Coronary artery (tissue), 2 donors: ENCODE data around the gene CD101.

ENCODE experiments used
- DNase-seq: peaks from one replicate; pipeline ENCODE4 v3.0.0-alpha.2; 2017; ENCODE audit warnings: low spot score
- H3K27ac ChIP-seq, 2 donors: fragments of 200-600 bp; sonication (generic); one replicate each; pipeline ENCODE4 v1.5.1; 2016 to 2019
- H3K4me3 ChIP-seq: fragments of 200-600 bp; sonication (generic); 2 replicates; pipeline ENCODE4 v1.5.1; 2016; ENCODE audit warnings: mild to moderate bottlenecking, moderate library complexity
- CTCF ChIP-seq: fragments of 200-600 bp; sonication (generic); IDR thresholded peaks from one replicate; pipeline ENCODE4 v1.5.1; 2019; ENCODE audit warnings: antibody characterized with exemption

The CD101 gene, protein sequence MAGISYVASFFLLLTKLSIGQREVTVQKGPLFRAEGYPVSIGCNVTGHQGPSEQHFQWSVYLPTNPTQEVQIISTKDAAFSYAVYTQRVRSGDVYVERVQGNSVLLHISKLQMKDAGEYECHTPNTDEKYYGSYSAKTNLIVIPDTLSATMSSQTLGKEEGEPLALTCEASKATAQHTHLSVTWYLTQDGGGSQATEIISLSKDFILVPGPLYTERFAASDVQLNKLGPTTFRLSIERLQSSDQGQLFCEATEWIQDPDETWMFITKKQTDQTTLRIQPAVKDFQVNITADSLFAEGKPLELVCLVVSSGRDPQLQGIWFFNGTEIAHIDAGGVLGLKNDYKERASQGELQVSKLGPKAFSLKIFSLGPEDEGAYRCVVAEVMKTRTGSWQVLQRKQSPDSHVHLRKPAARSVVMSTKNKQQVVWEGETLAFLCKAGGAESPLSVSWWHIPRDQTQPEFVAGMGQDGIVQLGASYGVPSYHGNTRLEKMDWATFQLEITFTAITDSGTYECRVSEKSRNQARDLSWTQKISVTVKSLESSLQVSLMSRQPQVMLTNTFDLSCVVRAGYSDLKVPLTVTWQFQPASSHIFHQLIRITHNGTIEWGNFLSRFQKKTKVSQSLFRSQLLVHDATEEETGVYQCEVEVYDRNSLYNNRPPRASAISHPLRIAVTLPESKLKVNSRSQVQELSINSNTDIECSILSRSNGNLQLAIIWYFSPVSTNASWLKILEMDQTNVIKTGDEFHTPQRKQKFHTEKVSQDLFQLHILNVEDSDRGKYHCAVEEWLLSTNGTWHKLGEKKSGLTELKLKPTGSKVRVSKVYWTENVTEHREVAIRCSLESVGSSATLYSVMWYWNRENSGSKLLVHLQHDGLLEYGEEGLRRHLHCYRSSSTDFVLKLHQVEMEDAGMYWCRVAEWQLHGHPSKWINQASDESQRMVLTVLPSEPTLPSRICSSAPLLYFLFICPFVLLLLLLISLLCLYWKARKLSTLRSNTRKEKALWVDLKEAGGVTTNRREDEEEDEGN

GRCh38 chr1:117001254-117001927 lies at the start of gene CD101:
Gene CD101, plus strand, starts transcription at chr1:117001760. Its CDS starts 58 bp downstream, at chr1:117001818.
- DNase-seq, result no peak
- no peak within 1 kb of the TSS for H3K27ac ChIP-seq
- H3K4me3 ChIP-seq, result no peak within 1 kb of the TSS
- TF ChIP-seq CTCF, result no peak

GRCh38 chr1:116952738-116953275 lies 48.8 kb upstream of the CD101 start:
- H3K27ac ChIP-seq, result no peak overlapping the region

GRCh38 chr1:116954440-116954839 lies 47.1 kb upstream of the CD101 start:
- no peak for DNase-seq
- Histone ChIP-seq H3K4me3 (no peak overlapping the region), H3K27ac (no peak overlapping the region)
- TF ChIP-seq CTCF, result no peak

More at GRCh38 chr1:116952738-116953275, 48.8 kb upstream of the CD101 start:
- no peak for TF ChIP-seq CTCF
- no peak for DNase-seq
- H3K4me3 ChIP-seq, result no peak overlapping the region

DNA sequence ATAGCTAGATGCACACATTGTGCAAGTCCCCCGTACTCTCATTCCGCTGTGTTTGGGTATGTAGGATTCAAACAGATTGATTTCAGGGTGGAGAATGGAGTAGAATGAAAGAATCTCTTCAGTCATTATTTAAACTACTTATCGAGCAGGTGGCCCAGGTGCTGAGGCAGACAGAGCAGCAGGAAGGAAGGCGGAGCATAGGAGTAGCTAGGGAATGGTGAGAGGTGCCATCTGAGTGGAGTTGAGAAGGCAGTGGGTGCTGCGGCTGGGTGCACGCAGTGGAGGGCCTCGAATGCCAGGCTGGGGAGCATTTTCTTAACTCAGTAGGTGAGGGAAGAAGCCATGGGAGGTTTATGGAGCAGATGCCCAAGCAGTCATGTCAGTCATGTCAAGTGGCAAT lies 45.2 kb upstream of the CD101 start:
- Histone ChIP-seq H3K4me3 (no peak overlapping the region), H3K27ac (no peak overlapping the region)
- no peak for TF ChIP-seq CTCF
- no peak for DNase-seq

DNA sequence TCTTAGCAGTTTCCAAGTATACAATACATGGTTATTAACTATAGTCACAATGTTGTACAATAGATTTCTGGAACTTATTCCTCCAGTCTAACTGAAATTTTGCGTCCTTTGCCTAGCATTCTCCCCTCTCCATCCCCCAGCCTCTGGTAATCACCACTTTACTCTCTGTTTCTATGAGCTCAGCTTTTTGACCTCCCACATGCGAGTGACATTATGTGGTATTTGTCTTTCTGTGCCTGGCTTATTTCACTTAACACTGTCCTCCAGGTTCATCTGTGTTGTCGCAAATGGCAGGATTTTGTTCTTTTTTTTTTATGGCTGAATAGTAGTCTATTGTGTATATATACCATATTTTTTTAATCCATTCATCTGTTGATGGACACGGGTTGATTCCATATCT lies 43.9 kb upstream of the CD101 start:
- Histone ChIP-seq H3K4me3 (no peak overlapping the region), H3K27ac (no peak overlapping the region)
- DNase-seq, result no peak
- no peak for TF ChIP-seq CTCF

- Histone ChIP-seq H3K27ac (no peak overlapping the region), H3K4me3 (no peak overlapping the region)
- no peak for DNase-seq
- TF ChIP-seq CTCF, result no peak
Observed at GRCh38 chr1:116958110-116958509, 43.5 kb upstream of the CD101 start.
